MM.1S (cell line): ENCODE data around the gene PTTG1IP.

Experiments used
- DNase-seq: peaks from one replicate; pipeline ENCODE4 v3.0.0-alpha.2; 2015
- H2AFZ ChIP-seq: fragments of 300-600 bp; sonication (generic); 2 replicates; pipeline ENCODE4 v1.6.0; 2016; ENCODE audit warnings: antibody characterized with exemption, low read length
- H3F3A ChIP-seq: fragments of 300-600 bp; sonication (generic); 2 replicates; pipeline ENCODE4 v1.6.1; 2016; ENCODE audit warnings: mild to moderate bottlenecking, antibody characterized with exemption, low read length, moderate library complexity, mixed read lengths; ENCODE audit not compliant: insufficient read depth
- H3K27ac ChIP-seq: fragments of 300-600 bp; sonication (generic); 2 replicates; pipeline ENCODE4 v1.5.1; 2016; ENCODE audit warnings: mild to moderate bottlenecking, low read length
- H3K27me3 ChIP-seq: fragments of 300-600 bp; sonication (generic); replicated peaks from 2 replicates; pipeline ENCODE4 v1.6.0; 2016; ENCODE audit warnings: low read length; ENCODE audit not compliant: insufficient read depth
- H3K36me3 ChIP-seq: fragments of 300-600 bp; sonication (generic); replicated peaks from 2 replicates; pipeline ENCODE4 v1.6.1; 2016; ENCODE audit warnings: mild to moderate bottlenecking, low read length, mixed read lengths; ENCODE audit not compliant: insufficient read depth
- H3K4me1 ChIP-seq: fragments of 300-600 bp; sonication (generic); 2 replicates; pipeline ENCODE4 v1.6.1; 2016; ENCODE audit warnings: low read length, mixed read lengths
- H3K4me2 ChIP-seq: fragments of 300-600 bp; sonication (generic); 2 replicates; pipeline ENCODE4 v1.6.0; 2016; ENCODE audit warnings: low read depth, low read length
- H3K4me3 ChIP-seq: fragments of 300-600 bp; sonication (generic); 2 replicates; pipeline ENCODE4 v1.5.1; 2016; ENCODE audit warnings: low read length, mixed read lengths
- H3K79me2 ChIP-seq: fragments of 300-600 bp; sonication (generic); 2 replicates; pipeline ENCODE4 v1.6.1; 2016; ENCODE audit warnings: mixed run types, low read length, mixed read lengths
- H3K9ac ChIP-seq: fragments of 300-600 bp; sonication (generic); 2 replicates; pipeline ENCODE4 v1.6.1; 2016; ENCODE audit warnings: low read length, mixed read lengths
- H3K9me2 ChIP-seq: fragments of 300-600 bp; sonication (generic); replicated peaks from 2 replicates; pipeline ENCODE4 v1.6.1; 2016; ENCODE audit warnings: mild to moderate bottlenecking, low read length, mixed read lengths; ENCODE audit not compliant: insufficient read depth
- H3K9me3 ChIP-seq: fragments of 300-600 bp; sonication (generic); replicated peaks from 2 replicates; pipeline ENCODE4 v1.6.1; 2016; ENCODE audit warnings: mild to moderate bottlenecking, low read length, mixed read lengths; ENCODE audit not compliant: insufficient read depth
- H4K20me1 ChIP-seq: fragments of 300-600 bp; sonication (generic); 2 replicates; pipeline ENCODE4 v1.6.1; 2016; ENCODE audit warnings: mild to moderate bottlenecking, low read length, moderate library complexity, mixed read lengths; ENCODE audit not compliant: insufficient read depth
- CTCF ChIP-seq: fragments of 300-600 bp; sonication (generic); IDR thresholded peaks from 2 replicates; pipeline ENCODE4 v1.5.1; 2016; ENCODE audit warnings: antibody characterized with exemption, low read length, mixed read lengths
- EZH2 ChIP-seq: fragments of 300-600 bp; sonication (generic); optimal IDR thresholded peaks from 2 replicates; pipeline ENCODE3; 2017; ENCODE audit warnings: low read depth, mild to moderate bottlenecking, antibody characterized with exemption, low read length, mixed read lengths
- EZH2phosphoT487 ChIP-seq: fragments of 300-600 bp; sonication (generic); IDR thresholded peaks from 2 replicates; pipeline ENCODE4 v1.6.1; 2018; ENCODE audit warnings: antibody characterized with exemption, low read length

PTTG1IP gene

GRCh38 chr21:44842721-44843445 lies 30.6 kb downstream of the PTTG1IP start:
- no peaks in the 10 kb centered on the region for H4K20me1 ChIP-seq
- no peak overlapping the region for H2AFZ ChIP-seq
- H3K4me3 ChIP-seq: no peak overlapping the region
- TF ChIP-seq EZH2 (no peak), CTCF (no peak), EZH2phosphoT487 (no peak; the same call in 1 of the 2 replicates)
- no peaks in the 10 kb centered on the region for H3K4me1 ChIP-seq
- DNase-seq: no peak
- no peak overlapping the region for H3K9ac ChIP-seq
- no peaks in the 10 kb centered on the region for H3K9me2 ChIP-seq
- no peaks in the 10 kb centered on the region for H3F3A ChIP-seq
- H3K9me3 ChIP-seq: no peaks in the 10 kb centered on the region
- H3K36me3 ChIP-seq: no peaks in the 10 kb centered on the region
- H3K27ac ChIP-seq: no peak overlapping the region
- H3K4me2 ChIP-seq: no peak overlapping the region
- H3K79me2 ChIP-seq: no peaks in the 10 kb centered on the region
- peaks cover 89% of the 10 kb centered on the region for H3K27me3 ChIP-seq

GRCh38 chr21:44842087-44842486 lies 31.4 kb downstream of the PTTG1IP start:
- Histone ChIP-seq H3K27me3 (peaks cover 97% of the 10 kb centered on the region), H3F3A (no peaks in the 10 kb centered on the region), H3K79me2 (no peaks in the 10 kb centered on the region), H3K9me3 (no peaks in the 10 kb centered on the region), H3K9me2 (no peaks in the 10 kb centered on the region), H3K9ac (no peak overlapping the region), H3K27ac (no peak overlapping the region), H3K4me3 (no peak overlapping the region), H2AFZ (no peak overlapping the region), H3K36me3 (no peaks in the 10 kb centered on the region), H3K4me2 (no peak overlapping the region), H3K4me1 (no peaks in the 10 kb centered on the region), H4K20me1 (no peaks in the 10 kb centered on the region)
- no peak for DNase-seq
- TF ChIP-seq CTCF (no peak), EZH2 (no peak), EZH2phosphoT487 (no peak)

GRCh38 chr21:44840771-44841170 lies 32.7 kb downstream of the PTTG1IP start:
- no peak for DNase-seq
- H3K9me2 ChIP-seq: no peaks in the 10 kb centered on the region
- H3K9ac ChIP-seq: no peak overlapping the region
- H3K4me2 ChIP-seq: no peak overlapping the region
- TF ChIP-seq EZH2: no peak
- TF ChIP-seq CTCF: no peak
- no peak for TF ChIP-seq EZH2phosphoT487
- no peak overlapping the region for H3K4me3 ChIP-seq
- peaks cover 92% of the 10 kb centered on the region for H3K27me3 ChIP-seq
- H3K9me3 ChIP-seq: no peaks in the 10 kb centered on the region
- no peaks in the 10 kb centered on the region for H3K36me3 ChIP-seq
- no peak overlapping the region for H2AFZ ChIP-seq
- no peaks in the 10 kb centered on the region for H3F3A ChIP-seq
- H4K20me1 ChIP-seq: no peaks in the 10 kb centered on the region
- no peaks in the 10 kb centered on the region for H3K4me1 ChIP-seq
- H3K79me2 ChIP-seq: no peaks in the 10 kb centered on the region
- H3K27ac ChIP-seq: no peak overlapping the region
